Measurements from ENCODE around the gene REV3L. TPM values are rescaled to one million over a fixed set of nuclear protein-coding genes. Genes with fewer than 3 reads are reported as not detected.

REV3L gene
- polyA plus RNA-seq, 1 of the 3 experiments (the other 2 are of a cell fraction), result 7.3 TPM

DNA sequence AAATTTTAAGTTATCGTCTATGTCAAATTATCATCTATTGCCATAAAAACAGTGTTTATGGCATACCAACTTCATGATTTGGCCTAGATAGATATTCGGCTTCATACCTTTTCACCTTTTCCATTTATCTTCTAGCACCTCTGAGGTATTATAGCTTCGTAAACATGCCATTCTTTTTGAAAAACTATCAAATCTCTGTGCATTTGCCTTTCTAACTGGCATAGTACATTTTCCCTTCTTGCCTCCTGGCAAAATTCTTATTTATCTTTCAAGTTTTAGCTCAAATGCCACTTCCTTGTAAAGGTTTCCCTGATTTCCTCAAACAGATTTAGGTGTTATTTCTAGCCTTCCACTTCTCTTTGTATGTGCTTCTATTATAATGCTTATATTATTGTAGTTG lies 7.0 kb upstream of the REV3L start (continued):
- TF ChIP-seq TCF12 (IDR thresholded peaks at IDR 0.05) (no peak), RAD21 (IDR thresholded peaks at IDR 0.05; ENCODE audit: low read length) (no peak), FOSL2 (IDR thresholded peaks at IDR 0.05; ENCODE audit: borderline replicate concordance, low read depth) (no peak), EP300 (IDR thresholded peaks at IDR 0.05; ENCODE audit: borderline replicate concordance in 1 of 2, low read depth in 1 of 2, low read length in 1 of 2) (no peak), TAF1 (IDR thresholded peaks at IDR 0.05; ENCODE audit: borderline replicate concordance, low read depth, low read length) (no peak), RCOR1 (IDR thresholded peaks at IDR 0.05; ENCODE audit: low read length) (no peak), NFIC (IDR thresholded peaks at IDR 0.05; ENCODE audit: borderline replicate concordance) (no peak), YY1 (IDR thresholded peaks at IDR 0.05; ENCODE audit: low read depth) (no peak), NRF1 (IDR thresholded peaks at IDR 0.05; ENCODE audit: low read depth, low read length) (no peak), ELF1 (IDR thresholded peaks at IDR 0.05) (no peak)
- TF ChIP-seq, protein P1, sequence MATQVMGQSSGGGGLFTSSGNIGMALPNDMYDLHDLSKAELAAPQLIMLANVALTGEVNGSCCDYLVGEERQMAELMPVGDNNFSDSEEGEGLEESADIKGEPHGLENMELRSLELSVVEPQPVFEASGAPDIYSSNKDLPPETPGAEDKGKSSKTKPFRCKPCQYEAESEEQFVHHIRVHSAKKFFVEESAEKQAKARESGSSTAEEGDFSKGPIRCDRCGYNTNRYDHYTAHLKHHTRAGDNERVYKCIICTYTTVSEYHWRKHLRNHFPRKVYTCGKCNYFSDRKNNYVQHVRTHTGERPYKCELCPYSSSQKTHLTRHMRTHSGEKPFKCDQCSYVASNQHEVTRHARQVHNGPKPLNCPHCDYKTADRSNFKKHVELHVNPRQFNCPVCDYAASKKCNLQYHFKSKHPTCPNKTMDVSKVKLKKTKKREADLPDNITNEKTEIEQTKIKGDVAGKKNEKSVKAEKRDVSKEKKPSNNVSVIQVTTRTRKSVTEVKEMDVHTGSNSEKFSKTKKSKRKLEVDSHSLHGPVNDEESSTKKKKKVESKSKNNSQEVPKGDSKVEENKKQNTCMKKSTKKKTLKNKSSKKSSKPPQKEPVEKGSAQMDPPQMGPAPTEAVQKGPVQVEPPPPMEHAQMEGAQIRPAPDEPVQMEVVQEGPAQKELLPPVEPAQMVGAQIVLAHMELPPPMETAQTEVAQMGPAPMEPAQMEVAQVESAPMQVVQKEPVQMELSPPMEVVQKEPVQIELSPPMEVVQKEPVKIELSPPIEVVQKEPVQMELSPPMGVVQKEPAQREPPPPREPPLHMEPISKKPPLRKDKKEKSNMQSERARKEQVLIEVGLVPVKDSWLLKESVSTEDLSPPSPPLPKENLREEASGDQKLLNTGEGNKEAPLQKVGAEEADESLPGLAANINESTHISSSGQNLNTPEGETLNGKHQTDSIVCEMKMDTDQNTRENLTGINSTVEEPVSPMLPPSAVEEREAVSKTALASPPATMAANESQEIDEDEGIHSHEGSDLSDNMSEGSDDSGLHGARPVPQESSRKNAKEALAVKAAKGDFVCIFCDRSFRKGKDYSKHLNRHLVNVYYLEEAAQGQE (IDR thresholded peaks at IDR 0.05; ENCODE audit: low read depth, low read length), result no peak

DNA sequence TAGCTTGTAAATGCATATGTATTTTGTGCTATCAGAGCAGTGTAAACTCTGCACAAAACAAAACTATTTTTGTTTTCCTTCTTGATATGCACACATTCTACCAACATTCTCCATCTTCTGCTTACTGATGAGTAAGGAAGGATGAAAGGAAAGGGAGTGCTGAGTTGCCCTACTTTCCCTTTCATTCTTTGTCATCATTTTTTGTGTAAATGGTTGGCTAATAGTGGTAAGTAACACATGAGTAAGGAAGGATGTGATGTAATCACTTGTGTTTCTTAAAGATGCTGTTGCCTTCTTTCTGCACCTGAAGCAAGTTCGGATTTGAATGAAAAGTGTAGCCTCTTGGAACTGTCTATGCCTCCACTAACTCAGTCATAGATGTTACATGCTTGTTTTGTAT lies 4.6 kb upstream of the REV3L start:
- POLR2A ChIA-PET, result no interaction called here
- H4K20me1 ChIP-seq (ENCODE audit: insufficient read depth), result no peaks in the 10 kb centered on the region
- H2AFZ ChIP-seq (ENCODE audit: low read depth), result no peak overlapping the region
- 100% methylated on average over 1 of the region's 1 CpG for WGBS (ENCODE audit: low lambda C conversion rate)
- no peaks in the 10 kb centered on the region for H3K9me3 ChIP-seq
- no peaks in the 10 kb centered on the region for H3K27me3 ChIP-seq (ENCODE audit: insufficient read depth)
- H3K9me2 ChIP-seq, result no peaks in the 10 kb centered on the region
- no peak overlapping the region for H3K4me3 ChIP-seq (ENCODE audit: low read depth in 2 of 2, low read length in 1 of 2)
- H3K36me3 ChIP-seq (replicated peaks in 1 of 2; ENCODE audit: control insufficient read depth in 1 of 2, insufficient read depth in 2 of 2, low read length in 1 of 2), result peaks cover 0 to 5% of the 10 kb centered on the region in 2 experiments
- peaks cover 6 to 9% of the 10 kb centered on the region in 2 experiments; a peak in 2 of 4 replicates for H3K4me1 ChIP-seq (ENCODE audit: control insufficient read depth in 1 of 2, insufficient read depth in 2 of 2, low read depth in 1 of 2, low read length in 1 of 2)
- no peak overlapping the region for H3K4me2 ChIP-seq
- peaks cover 57% of the 10 kb centered on the region for H3K79me2 ChIP-seq (ENCODE audit: insufficient read depth)
- H3K27ac ChIP-seq (ENCODE audit: low read depth in 2 of 2, low read length in 1 of 2), result no peak overlapping the region
- H3F3A ChIP-seq (replicated peaks; ENCODE audit: insufficient read depth), result peaks cover 25% of the 10 kb centered on the region
- CTCF ChIA-PET, result no interaction called here
- no peak for DNase-seq
- H3K9ac ChIP-seq, result no peak overlapping the region
- TF ChIP-seq ZBTB33 (IDR thresholded peaks at IDR 0.05; ENCODE audit: borderline replicate concordance, low read depth) (no peak), RFX5 (IDR thresholded peaks at IDR 0.05; ENCODE audit: low read length) (peak; percentile 46; the same call in 1 of the 2 replicates), YY1 (IDR thresholded peaks at IDR 0.05; ENCODE audit: low read depth) (no peak), TAF1 (IDR thresholded peaks at IDR 0.05; ENCODE audit: borderline replicate concordance, low read depth, low read length) (no peak), EZH2phosphoT487 (IDR thresholded peaks at IDR 0.05; ENCODE audit: borderline replicate concordance, low read depth) (no peak)
- TF ChIP-seq, protein P1 (IDR thresholded peaks at IDR 0.05; ENCODE audit: low read depth, low read length), result no peak
